Measurements from ENCODE around the gene RAMP2.

DNA sequence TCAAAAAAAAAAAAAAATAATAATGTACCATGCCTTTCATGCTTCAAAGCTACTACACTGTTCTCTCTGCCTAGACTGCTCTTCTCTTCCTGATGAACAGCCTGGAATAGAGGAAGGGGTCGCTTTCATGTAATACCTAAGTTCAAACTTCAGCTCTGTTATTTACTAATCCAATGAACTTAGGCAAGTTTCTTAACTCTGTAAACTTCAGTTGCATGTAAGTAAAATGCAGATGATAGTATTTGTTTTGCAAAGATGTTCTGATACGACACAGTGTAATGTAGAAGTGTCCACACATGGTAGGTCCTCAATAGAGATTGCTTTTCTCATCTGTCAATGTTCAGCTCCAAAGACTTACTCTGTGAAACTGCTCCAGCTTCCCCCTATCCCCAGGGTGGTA is 30.9 kb downstream of the RAMP2 start:
- TF ChIP-seq CTCF (conservative IDR thresholded peaks at IDR 0.05) (no peak), ZFX (IDR thresholded peaks at IDR 0.05) (no peak)
